Measurements from ENCODE around the gene SH3PXD2A.

- TF ChIP-seq, protein P1, sequence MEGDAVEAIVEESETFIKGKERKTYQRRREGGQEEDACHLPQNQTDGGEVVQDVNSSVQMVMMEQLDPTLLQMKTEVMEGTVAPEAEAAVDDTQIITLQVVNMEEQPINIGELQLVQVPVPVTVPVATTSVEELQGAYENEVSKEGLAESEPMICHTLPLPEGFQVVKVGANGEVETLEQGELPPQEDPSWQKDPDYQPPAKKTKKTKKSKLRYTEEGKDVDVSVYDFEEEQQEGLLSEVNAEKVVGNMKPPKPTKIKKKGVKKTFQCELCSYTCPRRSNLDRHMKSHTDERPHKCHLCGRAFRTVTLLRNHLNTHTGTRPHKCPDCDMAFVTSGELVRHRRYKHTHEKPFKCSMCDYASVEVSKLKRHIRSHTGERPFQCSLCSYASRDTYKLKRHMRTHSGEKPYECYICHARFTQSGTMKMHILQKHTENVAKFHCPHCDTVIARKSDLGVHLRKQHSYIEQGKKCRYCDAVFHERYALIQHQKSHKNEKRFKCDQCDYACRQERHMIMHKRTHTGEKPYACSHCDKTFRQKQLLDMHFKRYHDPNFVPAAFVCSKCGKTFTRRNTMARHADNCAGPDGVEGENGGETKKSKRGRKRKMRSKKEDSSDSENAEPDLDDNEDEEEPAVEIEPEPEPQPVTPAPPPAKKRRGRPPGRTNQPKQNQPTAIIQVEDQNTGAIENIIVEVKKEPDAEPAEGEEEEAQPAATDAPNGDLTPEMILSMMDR (IDR thresholded peaks at IDR 0.05), result no peak
- no peak for TF ChIP-seq POLR2AphosphoS5 (IDR thresholded peaks at IDR 0.05)
- no peak for TF ChIP-seq POLR2A (IDR thresholded peaks at IDR 0.05)
These were observed 258.4 kb downstream of the SH3PXD2A start for GRCh38 chr10:103597003-103597402.
